IMR-90 (cell line): ENCODE measurements around the gene NAXE. TPM values are rescaled to one million over a fixed set of nuclear protein-coding genes. Genes with fewer than 3 reads are reported as not detected.

Source experiments
- ATAC-seq: fragments of 200-7000 bp; cut with Tn5 transposase; 2 replicates; pipeline ENCODE4 v1.9.1; 2020; ENCODE audit warnings: low read depth, mild to moderate bottlenecking, moderate library complexity
- BruUV-seq: library from RNA; stranded (reverse); fragments of 400-500 nt; replicated peaks from 2 replicates; lab custom pipeline; 2021; lab: Mats Ljungman, UMichigan
- CTCF ChIA-PET: fragments of 300-600 bp; formaldehyde crosslinking; extraction: SDS; loops from one replicate; lab custom pipeline; 2021; ENCODE audit warnings: antibody characterized with exemption; lab: Yijun Ruan, JAX
- POLR2A ChIA-PET: fragments of 300-600 bp; sonication (Branson Sonifier 250); formaldehyde crosslinking; loops from one replicate; lab custom pipeline; 2022; ENCODE audit warnings: antibody characterized with exemption; ENCODE audit not compliant: unreplicated experiment; lab: Charles Lee
- DNase-seq: peaks from one replicate; pipeline ENCODE4 v3.0.0; 2013
- H2AFZ ChIP-seq: replicated peaks from 2 replicates; pipeline ENCODE3; 2013; ENCODE audit warnings: low read length, mild to moderate bottlenecking; ENCODE audit not compliant: poor library complexity
- H2AK5ac ChIP-seq: 2 replicates; pipeline ENCODE4 v1.6.1; 2013; ENCODE audit warnings: low read depth, low read length, inconsistent platforms
- H2AK9ac ChIP-seq: replicated peaks from 2 replicates; pipeline ENCODE3; 2013; ENCODE audit warnings: mild to moderate bottlenecking, low read depth, low read length, moderate library complexity; ENCODE audit not compliant: poor library complexity
- H2BK120ac ChIP-seq: 2 replicates; pipeline ENCODE4 v1.6.1; 2013; ENCODE audit warnings: low read depth, low read length, inconsistent platforms
- H2BK15ac ChIP-seq: 3 replicates; pipeline ENCODE4 v1.6.1; 2013; ENCODE audit warnings: low read depth, low read length, inconsistent platforms
- H2BK20ac ChIP-seq: 2 replicates; pipeline ENCODE4 v1.6.1; 2013; ENCODE audit warnings: low read depth, mild to moderate bottlenecking, inconsistent platforms, low read length, moderate library complexity
- H2BK5ac ChIP-seq: 2 replicates; pipeline ENCODE4 v1.6.1; 2013; ENCODE audit warnings: mild to moderate bottlenecking, low read depth, low read length, inconsistent platforms; ENCODE audit not compliant: poor library complexity, severe bottlenecking
- H3K14ac ChIP-seq: replicated peaks from 2 replicates; pipeline ENCODE4 v1.6.1; 2013; ENCODE audit warnings: low read depth, low read length, inconsistent platforms
- H3K18ac ChIP-seq: 2 replicates; pipeline ENCODE4 v1.6.1; 2013; ENCODE audit warnings: low read depth, low read length, control low read depth
- H3K23ac ChIP-seq: 2 replicates; pipeline ENCODE4 v1.6.1; 2013; ENCODE audit warnings: low read depth, low read length, inconsistent platforms
- H3K27ac ChIP-seq: 2 replicates; pipeline ENCODE4 v1.5.1; 2013; ENCODE audit warnings: mild to moderate bottlenecking, control low read depth, low read length; ENCODE audit not compliant: insufficient read depth
- H3K27me3 ChIP-seq: 2 replicates; pipeline ENCODE4 v1.6.1; 2013; ENCODE audit warnings: low read length; ENCODE audit not compliant: control insufficient read depth, insufficient read depth
- H3K36me3 ChIP-seq: 2 replicates; pipeline ENCODE4 v1.6.1; 2013; ENCODE audit warnings: low read length, mixed read lengths; ENCODE audit not compliant: control insufficient read depth, insufficient read depth
- H3K4ac ChIP-seq: 2 replicates; pipeline ENCODE4 v1.6.1; 2013; ENCODE audit warnings: low read depth, low read length, inconsistent platforms
- H3K4me1 ChIP-seq: 2 replicates; pipeline ENCODE4 v1.6.1; 2013; ENCODE audit warnings: low read length, mixed read lengths; ENCODE audit not compliant: control insufficient read depth, insufficient read depth
- H3K4me2 ChIP-seq: 2 replicates; pipeline ENCODE4 v1.6.1; 2013; ENCODE audit warnings: low read depth, mild to moderate bottlenecking, control low read depth, low read length, moderate library complexity
- H3K4me3 ChIP-seq: 2 replicates; pipeline ENCODE4 v1.5.1; 2013; ENCODE audit warnings: low read depth, mild to moderate bottlenecking, control low read depth, low read length, moderate library complexity; ENCODE audit not compliant: insufficient read depth
- H3K56ac ChIP-seq: 2 replicates; pipeline ENCODE4 v1.6.1; 2013; ENCODE audit warnings: low read length, inconsistent platforms; ENCODE audit not compliant: insufficient read depth; ENCODE audit errors: extremely low read depth
- H3K79me1 ChIP-seq, 2 experiments: 2 replicates each; pipeline ENCODE4 v1.6.1; 2013; ENCODE audit warnings: low read length in 2 of 2, inconsistent platforms in 1 of 2, low read depth in 1 of 2
- H3K9ac ChIP-seq: 2 replicates; pipeline ENCODE4 v1.6.1; 2013; ENCODE audit warnings: low read depth, low read length, control low read depth
- H3K9me1 ChIP-seq: 2 replicates; pipeline ENCODE4 v1.6.1; 2013; ENCODE audit warnings: low read length, inconsistent platforms; ENCODE audit not compliant: insufficient read depth
- H3K9me3 ChIP-seq: 2 replicates; pipeline ENCODE4 v1.6.1; 2013; ENCODE audit warnings: low read length; ENCODE audit not compliant: control insufficient read depth, insufficient read depth
- H4K20me1 ChIP-seq: 2 replicates; pipeline ENCODE4 v1.6.1; 2013; ENCODE audit warnings: low read length, inconsistent platforms; ENCODE audit not compliant: insufficient read depth
- H4K5ac ChIP-seq: 2 replicates; pipeline ENCODE4 v1.6.1; 2013; ENCODE audit warnings: mild to moderate bottlenecking, low read depth, low read length, control low read depth
- H4K8ac ChIP-seq, 2 experiments: 2 replicates each; pipeline ENCODE4 v1.6.1; 2013; ENCODE audit warnings: low read depth in 2 of 2, low read length in 2 of 2, control low read depth in 1 of 2, inconsistent platforms in 1 of 2
- H4K91ac ChIP-seq: 2 replicates; pipeline ENCODE4 v1.6.1; 2013; ENCODE audit warnings: low read depth, low read length, inconsistent platforms; ENCODE audit not compliant: insufficient read depth
- BHLHE40 ChIP-seq: fragments of 150-350 bp; IDR thresholded peaks from 2 replicates; pipeline ENCODE4 v1.6.1; 2016; ENCODE audit warnings: mild to moderate bottlenecking, low read depth, low read length
- CEBPB ChIP-seq: IDR thresholded peaks from 2 replicates; pipeline ENCODE4 v1.6.1; 2012; ENCODE audit warnings: low read depth, low read length, improper control_type of control experiment
- CHD1 ChIP-seq: IDR thresholded peaks from 2 replicates; pipeline ENCODE4 v1.6.1; 2012; ENCODE audit warnings: low read depth, low read length, improper control_type of control experiment
- FOS ChIP-seq: fragments of 150-350 bp; IDR thresholded peaks from 2 replicates; pipeline ENCODE4 v1.6.1; 2016; ENCODE audit warnings: low read depth, low read length
- MAFK ChIP-seq: IDR thresholded peaks from 2 replicates; pipeline ENCODE4 v1.6.1; 2012; ENCODE audit warnings: low read depth, low read length, improper control_type of control experiment
- MAZ ChIP-seq: IDR thresholded peaks from 2 replicates; pipeline ENCODE4 v1.6.1; 2012; ENCODE audit warnings: low read depth, mild to moderate bottlenecking, low read length, improper control_type of control experiment, moderate library complexity, borderline replicate concordance
- NFE2L2 ChIP-seq: fragments of 150-350 bp; IDR thresholded peaks from 2 replicates; pipeline ENCODE4 v1.6.1; 2016; ENCODE audit warnings: low read depth, mild to moderate bottlenecking, low read length
- POLR2A ChIP-seq: IDR thresholded peaks from 2 replicates; pipeline ENCODE4 v1.6.1; 2012; ENCODE audit warnings: mild to moderate bottlenecking, low read depth, low read length
- RAD21 ChIP-seq: IDR thresholded peaks from 2 replicates; pipeline ENCODE4 v1.6.1; 2012; ENCODE audit warnings: low read length, improper control_type of control experiment
- RCOR1 ChIP-seq: IDR thresholded peaks from 2 replicates; pipeline ENCODE4 v1.6.1; 2012; ENCODE audit warnings: mild to moderate bottlenecking, low read length, improper control_type of control experiment; ENCODE audit not compliant: insufficient replicate concordance
- RFX5 ChIP-seq: IDR thresholded peaks from 2 replicates; pipeline ENCODE4 v1.8.0; 2012; ENCODE audit warnings: low read depth, mild to moderate bottlenecking, low read length, moderate library complexity
- SMC3 ChIP-seq: fragments of 150-350 bp; IDR thresholded peaks from 2 replicates; pipeline ENCODE4 v1.6.1; 2016; ENCODE audit warnings: low read depth, mild to moderate bottlenecking, antibody characterized with exemption, low read length, moderate library complexity
- WGBS, 2 experiments: methylation state at CpG; one replicate each; pipeline versions ENCODE4 v1.1.5 to v1.1.7; 2013; ENCODE audit warnings: missing lambda C conversion rate in 2 of 2; ENCODE audit not compliant: insufficient read length in 1 of 2; ENCODE audit errors: extremely low coverage in 2 of 2; 5-methylcytosine and 5-hydroxymethylcytosine counted together
- dilution Hi-C: fragments of 300-500 bp; cut with HindIII; formaldehyde crosslinking; loops from one replicate; pipeline ENCODE4 v1.14.3; 2018; ENCODE audit warnings: low sequenced_read_pairs; ENCODE audit not compliant: unreplicated experiment
- in situ Hi-C: fragments of 300-500 bp; cut with MboI; formaldehyde crosslinking; loops from 3 replicates; pipeline ENCODE4 v1.14.3; 2019; ENCODE audit warnings: low sequenced_read_pairs, inconsistent platforms, mixed read lengths
- intact Hi-C: fragments of 100-400 bp; cut with micrococcal nuclease; formaldehyde crosslinking; loops from 2 replicates; pipeline ENCODE4 v1.10.0; 2022
- polyA plus RNA-seq, 3 experiments: library from polyadenylated mRNA; depleted of rRNA; stranded (reverse); fragments of >200 nt; gene quantifications; 2 replicates each; pipeline ENCODE4 v1.2.3, GENCODE V29; 2012; ENCODE audit warnings: low replicate concordance in 1 of 3
- total RNA-seq: library from RNA; depleted of rRNA; stranded (reverse); fragments of >200 nt; gene quantifications from 2 replicates; pipeline ENCODE4 v1.2.3, GENCODE V29; 2012
- TF ChIP-seq, protein P1 (sequence below): fragments of 150-350 bp; IDR thresholded peaks from 2 replicates; pipeline ENCODE4 v1.6.1; 2016; ENCODE audit warnings: low read depth, mild to moderate bottlenecking, low read length, moderate library complexity, borderline replicate concordance
- TF ChIP-seq, protein P2 (sequence below): fragments of 150-350 bp; IDR thresholded peaks from 2 replicates; pipeline ENCODE4 v1.6.1; 2017; ENCODE audit warnings: mild to moderate bottlenecking, antibody characterized with exemption, low read length, low read depth
- TF ChIP-seq, protein P3 (sequence below): conservative IDR thresholded peaks from 2 replicates; pipeline ENCODE4 v1.5.1; 2012; ENCODE audit warnings: mild to moderate bottlenecking, low read depth, low read length, improper control_type of control experiment

Gene NAXE
- total and polyA plus RNA-seq, 2 of the 4 experiments (the other 2 are of a cell fraction) = 61.0 to 74.2 TPM

DNA sequence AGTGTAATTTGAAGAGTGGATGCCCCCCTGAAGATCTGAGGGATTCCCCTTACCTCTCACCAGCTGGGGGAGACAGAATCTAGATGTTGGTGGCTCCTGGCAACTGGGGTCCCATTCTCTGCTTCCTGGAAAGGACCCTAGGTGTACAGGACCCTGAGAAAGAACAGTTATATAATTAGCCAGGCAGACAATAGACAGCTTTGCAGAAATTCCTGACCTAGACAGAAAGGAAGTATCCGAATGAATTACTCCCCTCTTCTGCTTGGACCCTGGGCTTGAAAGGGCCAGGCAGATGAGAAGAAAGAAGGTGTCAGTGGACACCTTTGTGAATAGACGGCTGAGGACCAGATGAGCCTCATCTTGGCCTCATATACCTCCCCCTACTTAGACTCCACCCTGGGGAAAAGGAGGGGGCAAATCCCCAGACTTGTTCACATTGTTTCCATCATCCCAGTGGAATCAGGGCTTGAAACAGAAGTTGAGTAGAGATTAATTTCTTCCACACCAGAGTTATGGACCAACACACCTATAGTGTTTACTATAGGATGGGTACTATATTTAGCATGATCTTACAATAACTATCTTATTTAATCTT is 17.4 kb upstream of the NAXE start:
- ChIA-PET POLR2A (no interaction called here), CTCF (no interaction called here)
- in situ Hi-C loops = no loop called here

More for the DNA sequence above, 17.4 kb upstream of the NAXE start:
- ATAC-seq (no peak), DNase-seq (no peak)
- Histone ChIP-seq H3K23ac (no peak overlapping the region), H3K9me1 (peaks cover 15% of the 10 kb centered on the region), H3K4me2 (no peak overlapping the region), H2BK20ac (no peak overlapping the region), H2AFZ (no peak overlapping the region), H3K18ac (no peak overlapping the region), H3K14ac (no peak overlapping the region), H3K9ac (no peak overlapping the region), H2BK5ac (no peak overlapping the region), H3K27ac (no peak overlapping the region), H3K4me1 (peaks cover 7% of the 10 kb centered on the region), H4K91ac (no peak overlapping the region), H3K36me3 (no peaks in the 10 kb centered on the region), H2AK5ac (no peak overlapping the region), H2BK120ac (no peak overlapping the region), H3K27me3 (peaks cover 17% of the 10 kb centered on the region), H4K20me1 (no peaks in the 10 kb centered on the region; the same call in 1 of the 2 replicates), H2BK15ac (no peak overlapping the region), H3K9me3 (no peaks in the 10 kb centered on the region), H2AK9ac (no peak overlapping the region), H3K4ac (no peak overlapping the region), H4K5ac (no peak overlapping the region), H4K8ac (no peak overlapping the region), H3K56ac (no peak overlapping the region), H3K4me3 (no peak overlapping the region), H3K79me1 (peaks cover 8 to 25% of the 10 kb centered on the region in 2 experiments)
- WGBS, 2 experiments = no CpG with 5 or more reads among the region's 2 CpGs
- no TSS peak for BruUV-seq
- intact Hi-C loops = no loop called here
- dilution Hi-C loops = no loop called here
- no peak for TF ChIP-seq SMC3
- TF ChIP-seq, protein P1, sequence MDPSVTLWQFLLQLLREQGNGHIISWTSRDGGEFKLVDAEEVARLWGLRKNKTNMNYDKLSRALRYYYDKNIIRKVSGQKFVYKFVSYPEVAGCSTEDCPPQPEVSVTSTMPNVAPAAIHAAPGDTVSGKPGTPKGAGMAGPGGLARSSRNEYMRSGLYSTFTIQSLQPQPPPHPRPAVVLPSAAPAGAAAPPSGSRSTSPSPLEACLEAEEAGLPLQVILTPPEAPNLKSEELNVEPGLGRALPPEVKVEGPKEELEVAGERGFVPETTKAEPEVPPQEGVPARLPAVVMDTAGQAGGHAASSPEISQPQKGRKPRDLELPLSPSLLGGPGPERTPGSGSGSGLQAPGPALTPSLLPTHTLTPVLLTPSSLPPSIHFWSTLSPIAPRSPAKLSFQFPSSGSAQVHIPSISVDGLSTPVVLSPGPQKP = no peak
- no peak for TF ChIP-seq FOS
- no peak for TF ChIP-seq POLR2A
- TF ChIP-seq NFE2L2 = no peak
- TF ChIP-seq MAZ = no peak
- TF ChIP-seq, protein P2, sequence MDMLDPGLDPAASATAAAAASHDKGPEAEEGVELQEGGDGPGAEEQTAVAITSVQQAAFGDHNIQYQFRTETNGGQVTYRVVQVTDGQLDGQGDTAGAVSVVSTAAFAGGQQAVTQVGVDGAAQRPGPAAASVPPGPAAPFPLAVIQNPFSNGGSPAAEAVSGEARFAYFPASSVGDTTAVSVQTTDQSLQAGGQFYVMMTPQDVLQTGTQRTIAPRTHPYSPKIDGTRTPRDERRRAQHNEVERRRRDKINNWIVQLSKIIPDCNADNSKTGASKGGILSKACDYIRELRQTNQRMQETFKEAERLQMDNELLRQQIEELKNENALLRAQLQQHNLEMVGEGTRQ = no peak
- TF ChIP-seq MAFK = no peak
- TF ChIP-seq, protein P3, sequence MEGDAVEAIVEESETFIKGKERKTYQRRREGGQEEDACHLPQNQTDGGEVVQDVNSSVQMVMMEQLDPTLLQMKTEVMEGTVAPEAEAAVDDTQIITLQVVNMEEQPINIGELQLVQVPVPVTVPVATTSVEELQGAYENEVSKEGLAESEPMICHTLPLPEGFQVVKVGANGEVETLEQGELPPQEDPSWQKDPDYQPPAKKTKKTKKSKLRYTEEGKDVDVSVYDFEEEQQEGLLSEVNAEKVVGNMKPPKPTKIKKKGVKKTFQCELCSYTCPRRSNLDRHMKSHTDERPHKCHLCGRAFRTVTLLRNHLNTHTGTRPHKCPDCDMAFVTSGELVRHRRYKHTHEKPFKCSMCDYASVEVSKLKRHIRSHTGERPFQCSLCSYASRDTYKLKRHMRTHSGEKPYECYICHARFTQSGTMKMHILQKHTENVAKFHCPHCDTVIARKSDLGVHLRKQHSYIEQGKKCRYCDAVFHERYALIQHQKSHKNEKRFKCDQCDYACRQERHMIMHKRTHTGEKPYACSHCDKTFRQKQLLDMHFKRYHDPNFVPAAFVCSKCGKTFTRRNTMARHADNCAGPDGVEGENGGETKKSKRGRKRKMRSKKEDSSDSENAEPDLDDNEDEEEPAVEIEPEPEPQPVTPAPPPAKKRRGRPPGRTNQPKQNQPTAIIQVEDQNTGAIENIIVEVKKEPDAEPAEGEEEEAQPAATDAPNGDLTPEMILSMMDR = no peak
- TF ChIP-seq RFX5 = no peak
- TF ChIP-seq BHLHE40 = no peak
- TF ChIP-seq RCOR1 = no peak
- no peak for TF ChIP-seq RAD21
- TF ChIP-seq CEBPB = no peak
- no peak for TF ChIP-seq CHD1
